ENCODE data around the gene OR1L8. TPM values are rescaled to one million over a fixed set of nuclear protein-coding genes. Genes with fewer than 3 reads are reported as not detected.

The OR1L8 gene
- total and polyA plus RNA-seq, 2 experiments from 2014 or later, result not detected

DNA sequence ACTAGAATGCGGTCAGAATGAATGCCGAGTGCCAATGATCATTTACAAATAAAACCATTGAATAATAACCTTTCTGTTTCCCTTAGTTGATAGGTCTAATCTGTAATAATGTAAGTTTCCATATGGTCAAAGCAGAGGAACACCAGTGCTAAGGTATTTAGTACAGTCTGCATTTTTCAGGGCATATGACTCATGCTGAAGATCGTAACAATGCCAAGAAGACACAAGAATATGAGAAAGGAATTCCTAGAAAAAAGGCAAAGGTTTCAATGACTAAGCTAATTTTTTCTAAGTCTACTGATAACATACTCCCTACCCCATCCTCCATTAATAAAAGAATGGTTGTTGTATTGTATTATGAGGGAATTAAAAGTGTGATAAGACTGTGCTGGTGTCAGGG is 2.8 kb downstream of the OR1L8 start (continued):
- no peak for TF ChIP-seq ETS1 (IDR thresholded peaks at IDR 0.05)
- TF ChIP-seq ZNF462 (CRISPR knock-in tag; IDR thresholded peaks at IDR 0.05), result no peak

GRCh38 chr9:122579874-122580273 is 3.3 kb downstream of the OR1L8 start:
- H3K9me3 Mint-ChIP-seq, result peaks cover 72% of the 10 kb centered on the region
- H3K4me3 Mint-ChIP-seq, result no peak overlapping the region
- DNase-seq (ENCODE audit: low spot score) (no peak), ATAC-seq (no peak)
- Histone ChIP-seq H3K27me3 (ENCODE audit: insufficient read depth) (no peaks in the 10 kb centered on the region), H3K4me3 (no peak overlapping the region), H4K20me1 (replicated peaks; ENCODE audit: insufficient read depth) (no peaks in the 10 kb centered on the region), H3K9me2 (ENCODE audit: insufficient read depth) (no peaks in the 10 kb centered on the region), H2AFZ (no peak overlapping the region), H3K4me1 (ENCODE audit: insufficient read depth) (no peaks in the 10 kb centered on the region), H3K79me2 (replicated peaks; ENCODE audit: insufficient read depth) (no peaks in the 10 kb centered on the region), H3K36me3 (ENCODE audit: insufficient read depth) (no peaks in the 10 kb centered on the region), H3K27ac (ENCODE audit: low read depth) (no peak overlapping the region), H3K4me2 (no peak overlapping the region), H3F3A (replicated peaks; ENCODE audit: low read depth) (no peaks in the 10 kb centered on the region)
- no peaks in the 10 kb centered on the region for H3K27me3 Mint-ChIP-seq (ENCODE audit: insufficient read depth, low read depth, poor library complexity)
- H3K36me3 Mint-ChIP-seq (ENCODE audit: low read depth), result peaks cover 4% of the 10 kb centered on the region; the same call in 2 of the 3 replicates
- no peaks in the 10 kb centered on the region for H3K4me1 Mint-ChIP-seq
- no peak for TF ChIP-seq ZNF462 (CRISPR knock-in tag; IDR thresholded peaks at IDR 0.05)
- no peak overlapping the region for H3K27ac Mint-ChIP-seq
